GM18519 (cell line): ENCODE measurements around the gene MCUR1.

Source experiments
- ATAC-seq: cut with Tn5 transposase; IDR thresholded peaks from one replicate; pipeline ENCODE4 v1.9.1; 2021; ENCODE audit warnings: mild to moderate bottlenecking, moderate library complexity; ENCODE audit not compliant: unreplicated experiment, low FRiP score

MCUR1 gene

DNA sequence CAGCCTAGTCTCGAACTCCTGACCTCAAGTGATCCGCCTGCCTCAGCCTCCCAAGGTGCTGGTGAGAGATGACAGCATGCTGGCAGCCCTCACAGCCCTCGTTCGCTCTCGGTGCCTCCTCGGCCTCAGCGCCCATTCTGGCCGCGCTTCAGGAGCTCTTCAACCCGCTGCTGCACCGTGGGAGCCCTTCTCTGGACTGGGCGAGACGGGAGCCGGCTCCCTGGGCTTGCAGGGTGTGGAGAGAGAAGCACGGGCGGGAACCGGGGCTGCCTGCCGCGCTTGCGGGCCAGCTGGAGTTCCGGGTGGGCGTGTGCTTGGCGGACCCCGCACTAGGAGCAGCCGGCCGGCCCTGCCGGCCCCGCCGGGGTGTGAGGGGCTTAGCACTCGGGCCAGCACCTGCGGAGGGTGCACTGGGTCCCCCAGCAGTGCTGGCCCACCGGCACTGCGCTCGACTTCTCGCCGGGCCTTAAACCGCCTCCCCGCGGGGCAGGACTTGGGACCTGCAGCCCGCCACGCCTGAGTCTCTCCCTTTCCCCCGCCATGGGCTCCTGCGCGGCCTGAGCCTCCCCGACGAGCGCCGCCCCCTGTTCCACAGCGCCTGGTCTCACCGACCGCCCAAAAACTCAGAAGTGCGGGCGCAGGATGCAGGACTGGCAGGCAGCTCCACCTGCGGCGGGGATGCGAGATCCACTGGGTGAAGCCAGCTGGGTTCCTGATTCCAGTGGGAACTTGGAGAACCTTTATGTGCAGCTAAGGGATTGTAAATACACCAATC lies 71.2 kb downstream of the MCUR1 start:
- ATAC-seq = no peak

DNA sequence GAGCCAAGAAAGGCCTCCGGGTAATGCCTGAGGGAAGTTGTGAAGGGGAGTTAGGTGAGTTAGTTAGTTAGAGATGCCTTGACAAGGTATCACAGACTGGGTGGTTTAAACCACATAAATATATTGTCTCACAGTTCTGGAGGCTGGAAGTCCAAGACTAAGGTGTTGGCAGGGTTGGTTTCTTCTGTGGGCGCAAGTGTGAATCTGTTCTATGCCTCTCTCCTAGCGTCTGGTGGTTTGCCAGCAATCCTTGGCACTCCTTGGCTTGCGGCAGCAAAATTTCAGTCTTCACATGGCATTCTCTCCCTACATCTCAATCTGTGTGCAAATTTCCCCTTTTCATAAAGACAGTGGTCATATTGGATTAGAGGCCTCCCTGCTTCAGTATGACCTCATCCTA lies 73.0 kb downstream of the MCUR1 start:
- ATAC-seq = no peak
